HG02852 (cell line): ENCODE measurements around the gene GTF2IRD1.
A peak's percentile ranks its signal among the peaks of the same experiment; 100 is the strongest.
"Not testable (repeated sequence)": the region's sequence is repeated elsewhere in the genome, so short reads cannot be mapped to it uniquely, and the experiment has no call there.

Experiments
- ATAC-seq: cut with Tn5 transposase; IDR thresholded peaks from one replicate; pipeline ENCODE4 v1.9.1; 2021; ENCODE audit warnings: mild to moderate bottlenecking, moderate library complexity; ENCODE audit not compliant: unreplicated experiment

The GTF2IRD1 gene

DNA sequence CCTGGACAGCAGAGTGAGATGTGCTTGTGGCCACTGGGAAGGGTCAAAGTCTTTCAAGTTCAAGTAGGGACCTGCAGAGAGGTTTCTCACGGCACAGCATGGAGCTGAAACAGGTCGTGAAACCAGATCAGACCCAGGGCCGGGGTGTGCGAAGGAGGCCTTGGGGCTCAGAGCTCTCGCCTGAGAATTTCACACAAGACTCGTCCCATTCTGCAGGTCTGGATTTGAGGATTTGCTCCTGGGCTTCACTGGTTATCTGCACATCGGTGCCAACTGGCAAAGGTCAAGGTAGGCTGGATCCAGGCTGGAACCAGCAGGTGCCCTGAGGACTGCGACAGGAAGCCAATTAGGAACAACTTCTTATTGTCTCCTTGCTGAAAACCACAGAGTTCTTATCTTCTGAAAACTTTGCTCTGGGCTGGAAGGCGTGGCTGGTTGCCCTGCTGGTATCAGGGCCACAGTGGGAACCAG is 179.8 kb downstream of the GTF2IRD1 start:
- no peak for ATAC-seq

DNA sequence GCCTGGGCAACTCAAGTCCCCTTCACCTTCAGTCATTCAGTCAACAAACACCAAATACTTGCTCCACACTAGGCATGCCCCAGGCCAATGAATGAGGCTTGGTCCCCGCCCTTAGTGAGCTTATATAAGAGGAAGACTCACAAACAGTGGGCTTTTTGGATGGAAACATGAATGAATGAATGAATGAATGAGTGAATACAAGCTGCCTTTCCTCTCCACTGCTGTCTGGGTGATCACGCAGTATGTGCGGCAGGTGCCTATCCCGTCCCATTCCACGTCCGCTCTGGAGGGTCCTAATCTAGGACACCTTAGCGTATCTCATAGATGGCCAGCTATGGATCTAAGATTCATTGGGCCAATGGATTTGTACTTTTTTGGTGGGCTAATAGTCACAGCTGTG is 184.0 kb downstream of the GTF2IRD1 start:
- ATAC-seq = no peak

DNA sequence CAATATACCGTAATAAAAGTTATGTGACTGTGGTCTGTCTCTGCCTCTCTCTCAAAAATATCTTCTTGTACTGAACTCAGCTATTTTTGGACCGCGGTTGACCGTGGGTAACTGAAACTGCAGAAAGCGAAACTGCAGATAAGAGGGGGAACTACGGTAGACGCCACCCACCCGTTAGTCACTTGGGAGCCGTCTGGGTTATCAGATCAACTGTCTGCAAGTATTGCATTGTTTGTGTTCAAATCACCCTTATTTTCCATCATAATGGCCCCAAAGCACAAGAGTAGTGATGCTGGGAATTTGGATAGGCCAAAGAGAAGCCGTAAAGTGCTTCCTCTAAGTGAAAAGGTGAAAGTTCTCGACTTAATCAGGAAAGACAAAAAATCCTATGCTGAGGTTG is 196.3 kb downstream of the GTF2IRD1 start:
- peak; percentile 77 for ATAC-seq

DNA sequence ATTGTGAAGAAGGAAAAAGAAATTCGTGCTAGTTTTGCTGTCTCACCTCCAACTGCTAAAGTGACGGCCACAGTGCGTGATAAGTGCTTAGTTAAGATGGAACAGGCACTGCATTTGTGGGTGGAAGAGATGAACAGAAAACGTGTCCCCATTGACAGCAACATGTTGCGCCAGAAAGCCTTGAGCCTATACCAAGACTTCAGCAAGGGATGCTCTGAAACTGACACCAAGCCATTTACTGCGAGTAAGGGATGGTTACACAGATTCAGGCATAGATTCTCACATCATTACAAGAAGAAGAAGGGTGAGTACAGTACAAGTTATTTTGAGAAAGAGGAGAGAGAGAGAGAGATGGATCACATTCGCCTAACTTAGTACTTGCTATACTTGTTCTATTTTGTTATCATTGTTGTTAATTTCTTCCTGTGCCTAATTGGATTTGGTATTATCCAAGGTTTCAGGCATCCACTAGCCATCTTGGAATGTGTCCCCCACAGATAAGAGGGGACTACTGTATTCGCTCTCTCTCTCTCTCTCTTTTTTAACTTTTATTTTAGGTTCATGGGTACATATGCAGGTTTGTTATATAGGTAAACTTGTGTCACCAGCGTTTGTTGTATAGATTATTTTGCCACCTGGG is 196.9 kb downstream of the GTF2IRD1 start:
- peak; percentile 65 for ATAC-seq

DNA sequence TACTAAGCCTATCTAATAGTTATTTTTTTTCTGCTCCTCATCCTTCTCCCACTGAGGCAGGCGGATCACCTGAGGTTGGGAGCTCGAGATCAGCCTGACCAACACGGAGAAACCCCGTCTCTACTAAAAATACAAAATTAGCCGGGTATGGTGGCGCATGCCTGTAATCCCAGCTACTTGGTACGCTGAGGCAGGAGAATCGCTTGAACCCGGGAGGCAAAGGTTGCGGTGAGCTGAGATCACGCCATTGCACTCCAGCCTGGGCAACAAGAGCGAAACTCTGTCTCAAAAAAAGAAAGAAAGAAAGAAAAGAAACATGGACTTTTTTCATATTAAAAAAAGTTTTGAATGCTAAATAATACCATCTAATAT is 197.4 kb downstream of the GTF2IRD1 start:
- not testable (repeated sequence) for ATAC-seq
